Measurements from ENCODE around the gene SLC12A7.

GRCh38 chr5:1005249-1005851 is 106.5 kb downstream of the SLC12A7 start:
- TF ChIP-seq, protein P1, sequence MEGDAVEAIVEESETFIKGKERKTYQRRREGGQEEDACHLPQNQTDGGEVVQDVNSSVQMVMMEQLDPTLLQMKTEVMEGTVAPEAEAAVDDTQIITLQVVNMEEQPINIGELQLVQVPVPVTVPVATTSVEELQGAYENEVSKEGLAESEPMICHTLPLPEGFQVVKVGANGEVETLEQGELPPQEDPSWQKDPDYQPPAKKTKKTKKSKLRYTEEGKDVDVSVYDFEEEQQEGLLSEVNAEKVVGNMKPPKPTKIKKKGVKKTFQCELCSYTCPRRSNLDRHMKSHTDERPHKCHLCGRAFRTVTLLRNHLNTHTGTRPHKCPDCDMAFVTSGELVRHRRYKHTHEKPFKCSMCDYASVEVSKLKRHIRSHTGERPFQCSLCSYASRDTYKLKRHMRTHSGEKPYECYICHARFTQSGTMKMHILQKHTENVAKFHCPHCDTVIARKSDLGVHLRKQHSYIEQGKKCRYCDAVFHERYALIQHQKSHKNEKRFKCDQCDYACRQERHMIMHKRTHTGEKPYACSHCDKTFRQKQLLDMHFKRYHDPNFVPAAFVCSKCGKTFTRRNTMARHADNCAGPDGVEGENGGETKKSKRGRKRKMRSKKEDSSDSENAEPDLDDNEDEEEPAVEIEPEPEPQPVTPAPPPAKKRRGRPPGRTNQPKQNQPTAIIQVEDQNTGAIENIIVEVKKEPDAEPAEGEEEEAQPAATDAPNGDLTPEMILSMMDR (conservative IDR thresholded peaks at IDR 0.05; ENCODE audit: low read length) = no peak
- no peak for TF ChIP-seq EZH2phosphoT487 (IDR thresholded peaks at IDR 0.05; ENCODE audit: borderline replicate concordance, low read depth, low read length)
